GM21825 (cell line): Measurements from ENCODE around the gene GALNT17.

Source experiments
- ATAC-seq: cut with Tn5 transposase; IDR thresholded peaks from one replicate; pipeline ENCODE4 v1.9.1; 2021; ENCODE audit warnings: mild to moderate bottlenecking, moderate library complexity; ENCODE audit not compliant: unreplicated experiment

GALNT17 gene

DNA sequence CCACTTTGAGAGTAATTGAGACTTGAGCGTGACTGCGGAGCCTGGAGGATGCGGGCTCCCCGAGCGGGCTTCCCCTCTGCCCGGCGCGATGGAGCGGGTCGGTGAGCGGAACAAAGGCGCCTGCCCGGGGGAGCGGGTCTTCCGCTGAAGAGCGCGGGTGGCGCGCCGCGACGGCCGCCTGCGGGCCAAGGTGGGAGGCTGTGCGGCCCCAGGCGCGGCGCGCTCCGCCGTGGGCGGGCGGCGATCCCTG, at the start of gene GALNT17:
GALNT17 (plus strand) TSS at position 18 of the 250 bp plus-strand sequence.
- no peak for ATAC-seq

- ATAC-seq: no peak
Observed at GRCh38 chr7:71095266-71095860, 36.6 kb upstream of the GALNT17 start.

GRCh38 chr7:71096351-71096750, 35.6 kb upstream of the GALNT17 start:
- no peak for ATAC-seq

DNA sequence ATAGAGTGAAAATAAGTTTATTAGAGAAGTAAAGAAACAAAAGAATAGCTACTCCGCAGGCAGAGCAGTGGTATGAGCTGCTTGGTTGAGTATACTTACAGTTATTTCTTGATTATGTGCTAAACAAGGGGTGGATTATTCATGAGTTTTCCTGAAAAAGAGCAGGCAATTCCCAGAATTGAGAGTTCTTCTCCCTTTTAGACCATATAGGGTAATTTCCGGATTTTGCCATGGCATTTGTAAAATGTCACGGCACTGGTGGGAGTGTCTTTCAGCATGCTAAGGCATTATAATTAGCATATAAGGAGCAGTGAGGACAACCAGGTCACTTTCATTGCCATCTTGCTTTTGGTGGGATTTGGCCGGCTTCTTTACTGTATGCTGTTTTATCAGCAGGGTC, 25.7 kb upstream of the GALNT17 start:
- no peak for ATAC-seq

- no peak for ATAC-seq
Observed at GRCh38 chr7:71112436-71112835, 19.5 kb upstream of the GALNT17 start.

DNA sequence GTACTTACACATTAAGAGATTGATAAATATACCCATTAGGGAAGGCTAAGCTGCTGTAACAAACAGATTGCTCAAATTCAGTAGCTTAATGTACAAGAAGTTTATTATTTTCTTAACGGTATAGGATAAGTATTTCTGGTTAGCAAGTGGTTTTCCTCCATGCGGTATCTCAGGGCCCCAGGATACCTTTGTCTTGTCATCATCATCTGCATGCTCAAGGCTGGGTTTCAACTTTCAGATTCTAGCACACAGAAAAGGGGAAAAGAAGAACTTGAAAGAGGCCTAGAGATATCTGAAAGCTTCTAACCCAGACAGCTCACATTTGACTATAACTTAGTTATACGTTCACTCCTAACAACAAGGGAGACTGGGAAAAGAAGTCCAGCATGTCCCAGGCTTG, 11.8 kb upstream of the GALNT17 start:
- ATAC-seq: no peak

DNA sequence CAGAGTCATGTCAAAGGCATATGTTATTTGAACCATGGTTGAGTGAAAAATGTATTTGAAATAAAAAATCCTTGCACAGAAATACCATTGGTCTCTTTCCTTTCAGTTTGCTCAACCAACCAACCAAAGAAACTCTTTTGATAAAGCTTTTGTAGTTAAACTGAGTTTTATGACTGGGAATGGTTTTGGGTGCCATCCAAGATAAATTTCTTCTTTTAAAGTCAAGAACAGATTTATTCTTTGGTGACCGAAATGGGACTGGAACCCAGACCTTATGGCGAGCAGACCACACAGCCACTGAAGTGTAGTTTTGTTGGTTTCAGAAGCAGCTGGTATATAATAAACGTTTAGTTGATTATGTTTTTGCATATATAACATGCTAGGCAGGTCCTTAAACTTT, 2.8 kb upstream of the GALNT17 start:
- no peak for ATAC-seq

GRCh38 chr7:71130031-71130679, 1.8 kb upstream of the GALNT17 start:
- ATAC-seq: no peak

DNA sequence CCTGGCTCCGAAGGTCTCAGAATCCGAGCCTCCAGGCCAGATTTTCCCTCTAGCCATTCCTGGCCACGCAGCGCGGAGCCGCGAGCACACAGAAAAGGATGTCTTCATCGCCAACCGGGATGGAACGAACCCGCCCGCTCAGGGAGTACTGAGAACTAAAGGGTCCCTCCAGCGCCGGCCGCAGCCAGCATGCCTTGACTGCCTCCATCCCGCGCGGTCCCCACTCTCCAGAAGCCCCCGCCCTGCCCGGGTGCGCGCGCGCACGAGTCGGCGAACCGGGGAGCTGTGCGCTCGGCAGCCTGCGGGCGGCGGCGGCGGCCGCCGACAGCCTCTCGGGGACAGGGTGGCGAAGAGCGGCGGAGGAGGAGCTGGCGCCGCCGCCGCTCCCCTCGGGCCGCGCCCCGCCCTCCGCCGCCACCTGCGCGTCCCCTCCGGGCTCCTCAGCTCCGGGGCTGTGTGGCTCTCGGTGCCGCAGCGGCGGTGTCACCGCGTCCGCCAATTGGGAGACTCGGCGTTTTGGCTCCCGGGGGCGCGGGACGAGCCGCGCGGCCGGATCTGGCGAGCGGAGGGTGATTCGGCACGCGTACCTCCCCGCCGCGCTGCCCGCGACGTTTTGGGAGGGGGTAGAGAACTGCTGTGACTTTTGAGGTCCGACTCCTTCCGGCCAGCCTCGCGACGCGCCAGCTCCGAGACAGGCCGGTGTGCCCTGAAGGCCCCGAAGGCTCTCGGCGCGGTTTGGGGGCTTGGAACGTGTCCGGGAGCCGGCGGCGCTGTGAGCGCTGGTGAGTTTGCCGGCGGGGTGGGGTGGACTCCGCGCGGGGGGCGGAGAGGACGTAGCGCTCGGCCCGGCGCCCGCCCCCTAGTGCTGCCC, 453 bp upstream of the GALNT17 start:
- no peak for ATAC-seq

GRCh38 chr7:71132377-71133231, 660 bp downstream of the GALNT17 start:
- ATAC-seq: no peak

DNA sequence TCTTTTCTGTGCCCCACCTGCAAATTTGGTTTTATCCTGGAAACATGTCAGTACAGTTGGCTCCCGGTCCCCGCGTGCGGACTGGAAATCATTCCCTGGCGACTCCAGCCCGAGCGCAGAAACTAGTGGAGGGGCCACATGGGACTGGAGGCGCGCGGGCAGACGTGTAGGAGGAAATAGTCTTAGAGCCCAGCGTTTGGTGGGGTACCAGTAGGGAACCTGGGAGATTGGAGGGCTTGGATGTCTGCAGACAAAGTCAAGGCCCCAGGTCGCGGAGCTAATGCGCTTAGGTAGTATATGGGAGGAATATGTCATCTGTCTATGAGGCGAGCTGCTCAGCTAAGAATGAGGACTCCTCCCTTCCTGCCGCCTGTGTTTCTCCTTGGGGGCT, 1.3 kb downstream of the GALNT17 start:
- no peak for ATAC-seq

- ATAC-seq: no peak
Observed at GRCh38 chr7:71133856-71134255, 1.9 kb downstream of the GALNT17 start.

- no peak for ATAC-seq
Observed at GRCh38 chr7:71135116-71135515, 3.2 kb downstream of the GALNT17 start.

- no peak for ATAC-seq
Observed at GRCh38 chr7:71135663-71136062, 3.7 kb downstream of the GALNT17 start.

- ATAC-seq: no peak
Observed at GRCh38 chr7:71137479-71137878, 5.5 kb downstream of the GALNT17 start.

DNA sequence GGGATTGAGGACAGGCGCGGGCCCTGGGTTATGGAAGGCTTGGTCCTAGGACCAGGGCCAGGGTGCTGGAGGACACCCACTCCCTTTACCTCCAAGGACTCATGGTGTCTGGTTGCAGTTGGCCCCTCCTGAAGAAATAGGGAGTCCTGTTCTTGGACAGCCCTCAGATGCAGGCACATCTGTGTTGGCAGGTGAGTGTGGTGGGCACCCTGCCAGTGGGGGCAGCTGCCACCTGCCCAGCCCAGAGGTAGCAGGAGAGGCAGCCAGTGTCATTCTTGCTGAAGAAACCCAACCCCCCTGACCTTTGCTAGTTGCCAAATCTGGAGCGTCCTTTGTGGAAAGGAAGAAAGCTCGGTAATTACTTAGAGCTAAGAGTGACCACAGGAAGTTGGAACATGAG, 8.3 kb downstream of the GALNT17 start:
- ATAC-seq: no peak

DNA sequence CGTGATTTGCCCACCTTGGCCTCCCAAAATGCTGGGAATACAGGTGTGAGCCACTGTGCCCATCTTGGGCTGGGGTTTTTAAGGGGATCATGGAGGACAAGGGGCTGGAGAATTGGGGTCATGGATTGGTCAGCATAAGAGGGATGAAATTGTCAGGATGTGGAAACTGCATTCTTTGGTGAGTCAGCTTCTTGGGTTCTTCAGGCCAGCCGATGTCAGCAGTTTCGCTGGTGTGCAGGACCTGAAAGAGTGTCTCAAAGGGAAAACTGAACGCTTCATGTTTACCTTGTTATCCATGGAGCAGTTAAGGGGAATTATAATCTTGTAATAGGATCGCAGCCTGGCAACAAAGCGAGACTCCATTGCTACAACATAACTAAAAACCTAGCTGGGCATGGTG, 13.0 kb downstream of the GALNT17 start:
- no peak for ATAC-seq

DNA sequence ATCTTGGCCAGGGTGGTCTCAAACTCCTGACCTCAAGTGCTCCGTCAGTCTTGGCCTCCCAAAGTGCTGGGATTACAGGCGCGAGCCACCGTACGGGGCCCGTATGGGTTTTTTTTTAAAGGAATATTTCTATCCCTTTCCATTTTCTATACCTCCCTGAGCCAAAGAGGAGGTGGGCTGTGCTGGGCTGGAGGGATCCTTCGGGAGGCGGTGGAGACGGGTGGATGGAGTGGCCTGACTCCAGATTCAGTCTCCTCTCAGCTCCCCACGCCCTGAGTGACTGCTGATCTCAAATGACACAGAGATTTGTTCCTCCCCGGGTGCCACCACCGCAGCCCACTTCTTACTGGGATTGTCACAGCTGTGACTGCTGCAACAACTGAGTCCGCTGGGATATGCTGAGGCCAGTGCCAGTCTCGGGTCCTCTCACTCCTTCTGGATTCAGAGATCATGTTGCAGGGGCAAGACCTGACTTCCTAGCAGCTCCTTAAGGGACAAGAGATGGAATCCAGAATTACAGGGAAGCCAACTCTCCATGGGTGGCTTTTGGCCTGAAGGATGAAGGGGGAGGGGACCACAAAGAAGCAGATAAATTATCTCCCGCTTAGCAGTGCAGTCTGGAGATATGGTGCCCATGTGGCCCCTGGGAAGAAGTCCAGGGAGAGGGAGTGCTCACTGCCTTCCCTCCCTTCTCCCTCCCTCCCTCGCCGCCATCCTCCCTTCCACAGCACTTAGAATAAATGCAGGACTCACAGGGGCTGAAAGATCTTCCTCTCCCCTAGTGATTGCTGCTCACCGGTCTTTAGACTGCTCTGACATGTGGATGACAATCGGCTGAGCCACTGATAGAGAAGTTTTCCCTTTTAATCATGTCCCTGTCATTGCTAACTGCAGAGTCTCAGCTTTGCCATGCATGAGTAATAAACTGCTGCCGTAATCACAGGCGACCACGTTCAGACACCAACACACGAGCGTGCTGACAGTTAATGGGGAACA, 14.3 kb downstream of the GALNT17 start:
- no peak for ATAC-seq

DNA sequence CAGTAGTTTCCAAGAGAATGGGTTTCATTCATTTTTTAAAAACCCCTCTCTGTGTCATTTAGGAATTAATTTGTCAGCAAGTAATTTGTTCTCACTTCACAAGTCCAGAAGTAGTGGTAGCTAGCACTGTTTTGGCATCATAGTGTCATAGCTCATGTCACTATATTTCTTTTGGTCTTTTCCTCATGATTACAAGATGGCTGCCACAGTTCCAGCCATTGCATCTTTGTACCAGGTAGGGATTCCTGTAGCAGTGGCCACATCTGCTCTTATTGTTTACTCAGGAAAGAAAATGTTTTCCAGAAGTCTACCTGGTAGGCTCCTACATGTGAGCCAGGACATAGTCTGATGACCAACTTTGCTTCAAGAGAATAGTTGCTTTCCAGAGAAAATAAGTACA, 16.2 kb downstream of the GALNT17 start:
- ATAC-seq: no peak

GRCh38 chr7:71155236-71155635, 23.3 kb downstream of the GALNT17 start:
- ATAC-seq: no peak
